Central memory CD4-positive, alpha-beta T cell (primary cell): Measurements from ENCODE around the gene ALAS2.
"Not testable (repeated sequence)": the region's sequence is repeated elsewhere in the genome, so short reads cannot be mapped to it uniquely, and the experiment has no call there.

Source experiments
- DNase-seq: peaks from one replicate; pipeline ENCODE4 v3.0.0; 2022
- total RNA-seq, 3 experiments: gene quantifications; one replicate each; lab custom pipeline; 2026; lab: John Stamatoyannopoulos, UW

ALAS2 gene, protein sequence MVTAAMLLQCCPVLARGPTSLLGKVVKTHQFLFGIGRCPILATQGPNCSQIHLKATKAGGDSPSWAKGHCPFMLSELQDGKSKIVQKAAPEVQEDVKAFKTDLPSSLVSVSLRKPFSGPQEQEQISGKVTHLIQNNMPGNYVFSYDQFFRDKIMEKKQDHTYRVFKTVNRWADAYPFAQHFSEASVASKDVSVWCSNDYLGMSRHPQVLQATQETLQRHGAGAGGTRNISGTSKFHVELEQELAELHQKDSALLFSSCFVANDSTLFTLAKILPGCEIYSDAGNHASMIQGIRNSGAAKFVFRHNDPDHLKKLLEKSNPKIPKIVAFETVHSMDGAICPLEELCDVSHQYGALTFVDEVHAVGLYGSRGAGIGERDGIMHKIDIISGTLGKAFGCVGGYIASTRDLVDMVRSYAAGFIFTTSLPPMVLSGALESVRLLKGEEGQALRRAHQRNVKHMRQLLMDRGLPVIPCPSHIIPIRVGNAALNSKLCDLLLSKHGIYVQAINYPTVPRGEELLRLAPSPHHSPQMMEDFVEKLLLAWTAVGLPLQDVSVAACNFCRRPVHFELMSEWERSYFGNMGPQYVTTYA
- total RNA-seq: 0 reads per million in 3 experiments

DNA sequence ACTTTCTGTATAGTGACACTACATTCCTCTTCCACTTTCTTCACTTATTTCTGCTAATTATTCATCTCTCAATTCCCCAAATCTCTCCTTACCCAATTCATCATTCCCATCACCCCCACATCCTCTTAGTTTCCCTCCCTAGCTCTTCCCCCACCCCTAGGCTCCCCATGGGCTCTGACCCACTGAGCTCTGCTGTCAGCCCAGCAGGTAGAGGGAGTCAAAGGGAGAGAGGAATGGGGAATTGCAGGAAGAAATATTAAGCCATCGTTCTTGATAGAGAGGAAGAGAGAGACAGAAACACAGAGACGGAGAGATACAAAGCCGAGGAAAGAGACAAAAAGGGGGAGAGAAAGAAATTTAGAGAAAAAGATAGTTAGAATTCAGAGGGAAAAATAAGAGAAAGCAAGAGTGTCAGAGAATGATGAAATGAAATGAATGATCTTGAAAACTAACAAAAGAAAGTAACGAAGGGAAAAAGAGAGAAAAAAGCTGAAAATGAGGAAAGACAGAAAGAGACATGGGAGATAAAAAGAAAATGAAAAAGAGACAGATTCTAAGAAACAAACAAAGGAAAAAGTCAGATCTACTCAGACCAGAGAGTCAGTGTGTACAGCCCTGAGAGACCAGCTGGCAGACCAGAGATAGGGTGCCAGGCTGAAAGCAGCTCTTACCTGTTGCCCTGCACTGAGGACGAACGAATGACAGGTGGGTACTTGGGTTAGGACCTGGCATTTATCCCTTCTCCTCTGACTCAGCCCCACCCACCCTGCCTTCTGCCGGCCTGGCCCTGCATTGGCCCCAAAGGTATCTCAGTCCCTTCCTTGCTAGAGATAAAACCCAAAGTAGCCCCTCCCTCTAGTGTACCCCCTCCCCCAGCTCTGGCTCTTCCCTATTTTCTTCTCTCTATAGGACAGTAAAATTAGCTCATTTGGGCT, at the start of gene ALAS2:
TSS of gene ALAS2 (minus strand) at position 707 of the 935 bp plus-strand sequence. CDS start 4,977 bp downstream, outside the sequence.
- DNase-seq: no peak

DNA sequence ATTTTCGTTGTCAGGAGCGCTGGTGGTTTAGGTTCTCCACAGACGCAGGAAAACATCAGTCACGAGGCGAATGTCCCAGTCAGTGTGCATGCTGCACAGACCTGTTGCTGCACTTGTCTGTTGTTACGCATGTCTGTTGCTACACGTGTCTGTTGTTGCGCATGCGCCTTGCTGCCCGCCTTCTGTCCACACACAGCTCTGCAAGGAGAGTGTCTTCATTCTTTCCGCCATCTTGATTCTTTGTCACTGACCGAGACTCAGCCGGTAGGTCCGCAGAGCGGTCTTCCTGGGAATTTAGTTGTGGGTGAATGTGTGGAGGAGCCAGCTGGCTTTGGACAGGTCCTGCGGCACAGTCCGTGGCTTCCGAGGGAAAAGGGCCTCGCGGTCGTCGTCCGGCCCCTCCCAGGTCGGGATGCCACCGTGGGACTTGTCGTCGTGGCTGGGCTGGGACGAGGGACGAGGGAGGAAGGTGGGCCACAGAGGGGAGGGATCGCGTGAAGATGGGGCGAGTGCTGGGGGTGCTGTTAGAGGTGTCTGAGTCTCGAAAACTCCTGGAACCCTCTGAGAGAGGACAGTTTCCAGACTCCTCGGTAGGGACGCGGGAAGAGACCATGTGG, 44.2 kb upstream of the ALAS2 start, which contains the start of gene PAGE2B:
TSS of gene PAGE2B (plus strand) at position 180 of the 617 bp plus-strand sequence. CDS start 1,012 bp downstream, outside the sequence.
- no peak for DNase-seq

DNA sequence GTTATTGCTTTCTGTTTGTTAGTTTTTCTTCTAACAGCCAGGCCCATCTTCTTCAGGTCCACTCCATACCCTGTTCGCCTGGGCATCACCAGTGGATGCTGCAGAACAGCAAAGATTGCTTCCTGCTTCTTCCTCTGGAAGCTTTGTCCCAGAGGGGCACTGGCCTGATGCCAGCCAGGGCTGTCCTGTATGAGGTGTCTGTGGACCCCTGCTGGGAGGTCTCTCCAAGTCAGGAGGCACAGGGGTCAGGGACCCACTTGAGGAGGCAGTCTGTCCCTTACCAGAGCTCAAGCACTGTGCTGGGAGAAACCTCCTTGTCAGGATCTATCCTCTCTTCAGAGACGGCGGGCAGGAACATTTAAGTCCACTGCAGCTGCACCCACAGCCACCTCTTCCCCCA, 41.5 kb upstream of the ALAS2 start:
- no peak for DNase-seq

DNA sequence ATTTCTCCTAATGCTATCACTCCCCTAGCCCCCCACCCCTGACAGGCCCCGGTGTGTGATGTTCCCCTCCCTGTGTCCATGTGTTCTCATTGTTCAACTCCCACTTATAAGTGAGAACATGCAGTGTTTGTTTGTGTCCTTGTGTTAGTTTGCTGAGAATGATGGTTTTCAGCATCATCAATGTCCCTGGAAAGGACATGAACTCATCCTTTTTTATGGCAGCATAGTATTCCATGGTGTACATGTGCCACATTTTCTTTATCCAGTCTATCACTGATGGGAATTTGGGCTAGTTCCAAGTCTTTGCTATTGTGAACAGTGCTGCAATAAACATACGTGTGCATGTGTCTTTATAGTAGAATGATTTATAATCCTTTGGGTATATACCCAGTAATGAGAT, 36.4 kb upstream of the ALAS2 start:
- DNase-seq: not testable (repeated sequence)

DNA sequence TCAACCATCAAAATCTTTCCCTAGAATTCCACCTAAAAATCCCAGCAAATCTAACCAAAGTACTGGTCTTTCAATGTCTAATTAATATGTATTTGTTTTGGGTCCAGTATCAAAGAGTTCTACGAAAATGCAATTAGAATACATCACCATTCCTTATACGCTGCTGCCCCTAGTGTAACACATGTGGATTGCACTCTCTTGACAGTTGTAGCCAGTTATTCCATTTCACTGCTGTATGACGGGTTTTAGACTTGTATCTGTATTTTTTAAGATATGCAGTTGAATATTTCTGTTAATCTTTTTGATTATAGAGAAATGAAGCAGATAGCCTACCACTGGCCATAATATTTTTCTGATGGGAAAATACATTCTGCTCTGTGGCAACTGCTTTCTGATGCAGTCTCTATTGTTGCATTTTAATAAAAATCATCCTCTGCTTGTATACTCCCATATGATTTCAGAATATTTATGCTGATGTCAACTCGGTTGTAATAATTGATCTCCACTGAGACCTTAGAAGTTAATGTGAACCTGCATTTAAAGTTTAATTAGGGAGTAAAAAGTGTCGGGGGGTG, 27.0 kb upstream of the ALAS2 start:
- peak; percentile 23 for DNase-seq

DNA sequence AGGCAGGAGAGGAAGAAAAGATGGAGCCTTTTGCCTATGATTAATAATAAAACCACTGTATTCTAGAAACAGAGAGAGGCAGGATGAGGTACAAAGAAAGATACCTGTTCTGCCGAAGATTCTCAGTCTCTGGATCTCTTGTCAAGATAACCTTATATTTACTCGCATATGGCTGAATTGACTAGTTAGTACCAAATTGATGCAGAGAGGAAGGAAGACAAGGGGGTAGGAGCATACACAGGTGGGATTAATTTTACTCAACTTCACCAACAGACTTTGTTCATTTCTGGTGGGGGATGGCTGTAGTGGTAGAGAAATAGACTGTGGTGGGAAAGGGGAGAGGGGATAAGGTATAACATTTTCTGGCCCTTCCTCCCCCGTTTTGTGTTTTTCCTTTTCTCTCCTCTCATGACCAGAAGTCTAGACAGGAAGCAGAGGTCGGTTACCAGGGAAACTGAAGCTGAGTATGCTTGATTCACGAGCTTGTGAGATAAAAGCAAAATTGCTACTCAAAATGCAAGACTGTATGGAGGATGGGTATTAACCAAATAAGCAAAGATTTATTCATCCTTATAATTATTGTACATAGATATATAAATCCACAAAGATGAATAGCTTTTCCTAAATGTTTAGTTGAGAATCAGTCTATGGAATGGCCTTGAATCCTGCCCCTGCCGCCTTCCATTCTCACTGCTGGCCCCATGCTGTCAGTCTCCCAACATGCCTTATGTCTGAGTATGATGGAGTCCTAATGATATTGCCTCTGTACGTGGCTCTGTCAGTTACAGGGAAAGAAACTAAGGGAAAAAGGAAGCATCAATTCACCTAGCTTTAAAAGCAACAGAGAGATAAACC, 26.3 kb upstream of the ALAS2 start:
- DNase-seq: peak; percentile 55

DNA sequence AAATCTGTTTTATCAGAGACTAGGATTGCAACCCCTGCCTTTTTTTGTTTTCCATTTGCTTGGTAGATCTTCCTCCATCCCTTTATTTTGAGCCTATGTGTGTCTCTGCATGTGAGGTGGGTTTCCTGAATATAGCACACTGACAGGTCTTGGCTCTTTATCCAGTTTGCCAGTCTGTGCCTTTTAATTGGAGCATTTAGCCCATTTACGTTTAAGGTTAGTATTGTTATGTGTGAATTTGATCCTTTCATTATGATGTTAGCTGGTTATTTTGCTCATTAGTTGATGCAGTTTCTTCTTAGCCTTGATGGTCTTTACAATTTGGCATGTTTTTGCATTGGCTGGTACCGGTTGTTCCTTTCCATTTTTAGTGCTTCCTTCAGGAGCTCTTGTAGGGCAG, 19.8 kb upstream of the ALAS2 start:
- not testable (repeated sequence) for DNase-seq

DNA sequence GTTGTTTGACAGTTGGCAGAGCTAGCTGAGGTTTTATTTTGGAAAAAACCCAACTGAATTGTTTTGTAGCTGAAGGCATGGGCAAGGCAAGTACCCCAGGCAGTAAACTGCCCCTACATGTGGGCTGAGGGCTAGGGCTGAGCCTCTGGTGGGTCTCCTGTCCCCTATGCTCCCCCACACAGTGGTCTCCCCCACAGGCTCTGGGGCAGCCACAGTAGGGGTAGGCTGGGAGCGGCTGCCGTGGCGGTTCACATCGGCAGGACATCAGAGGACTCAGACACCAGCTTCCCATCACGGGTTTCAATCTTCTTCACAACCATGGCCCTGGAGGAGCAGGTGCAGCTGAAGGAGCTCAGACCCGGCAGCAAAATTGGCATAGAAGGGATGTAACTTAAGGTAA, 10.7 kb upstream of the ALAS2 start:
- DNase-seq: no peak

DNA sequence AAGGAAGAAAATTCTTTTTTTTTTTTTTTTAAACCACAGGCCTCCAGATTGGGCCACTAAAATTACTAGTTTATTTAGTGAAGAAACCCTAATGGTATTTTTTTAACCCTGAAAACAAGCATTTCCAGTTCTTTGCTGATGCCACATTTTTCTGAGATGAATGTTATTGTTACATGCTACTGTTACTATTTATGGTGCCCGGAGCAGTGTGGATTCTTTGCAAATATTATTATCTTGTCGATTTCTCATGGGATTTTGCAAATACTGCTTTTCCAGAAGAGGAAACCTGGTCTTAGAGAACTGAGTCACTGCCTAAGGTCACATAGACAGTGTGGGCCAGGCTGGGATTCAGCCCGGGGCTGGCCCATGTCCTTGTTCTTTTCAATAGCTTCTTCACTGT, 8.7 kb upstream of the ALAS2 start:
- no peak for DNase-seq

DNA sequence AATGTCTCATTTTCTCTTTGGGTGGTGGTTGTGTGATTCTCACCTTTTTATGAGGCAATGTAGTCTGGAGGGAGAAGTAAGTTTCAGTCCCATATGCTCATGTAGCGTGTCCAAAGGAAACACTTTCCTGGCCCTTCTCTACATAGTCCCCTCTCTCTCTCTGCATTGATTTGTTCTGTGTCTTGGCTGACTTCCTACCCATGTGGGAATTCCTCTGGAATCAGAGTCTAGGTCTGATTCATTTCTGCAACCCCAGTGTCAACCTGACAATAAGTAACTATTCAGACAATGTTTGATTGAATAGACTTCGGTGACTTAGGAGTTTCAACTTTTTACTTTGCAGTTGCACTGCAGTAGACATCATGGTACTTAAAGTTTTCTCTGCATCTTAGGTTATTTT, 2.7 kb upstream of the ALAS2 start:
- DNase-seq: no peak

DNA sequence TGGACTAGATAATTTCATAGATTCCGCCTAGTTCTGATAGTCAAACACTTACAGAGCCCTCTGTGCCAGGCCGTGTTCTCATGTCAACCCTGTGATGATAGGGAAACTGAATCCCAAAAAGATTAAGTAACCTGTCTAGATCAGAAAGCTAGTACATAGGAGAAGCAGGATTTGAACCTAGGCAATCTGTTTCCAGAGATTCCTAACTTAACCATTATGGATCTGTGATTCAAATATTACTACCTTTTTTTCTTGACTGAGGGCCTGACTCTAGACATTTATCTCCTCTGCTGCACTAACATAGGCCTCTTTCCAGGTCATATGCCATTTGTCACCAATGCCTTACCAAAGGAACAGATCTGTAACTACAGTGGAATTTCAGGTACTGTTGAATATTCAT, 1.5 kb downstream of the ALAS2 start:
- no peak for DNase-seq

DNA sequence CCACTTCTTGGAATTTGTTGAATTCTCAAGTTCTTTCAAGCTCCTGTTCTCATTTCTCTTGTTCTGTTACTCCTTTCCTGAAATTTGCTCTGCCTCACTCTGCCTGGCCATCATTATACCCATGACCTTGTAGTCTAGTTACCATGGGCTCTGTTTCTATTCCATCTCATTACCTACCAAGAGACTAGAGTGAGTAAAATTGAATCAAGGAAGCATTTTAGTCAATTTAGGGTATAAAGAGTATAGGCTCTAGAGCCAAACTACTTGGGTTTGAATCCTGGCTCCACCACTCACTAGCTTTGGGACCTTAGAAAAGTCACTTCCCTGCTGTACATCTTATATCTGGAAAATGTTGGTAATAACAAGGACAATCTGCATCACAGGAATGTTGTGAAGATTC, 2.2 kb downstream of the ALAS2 start:
- no peak for DNase-seq

DNA sequence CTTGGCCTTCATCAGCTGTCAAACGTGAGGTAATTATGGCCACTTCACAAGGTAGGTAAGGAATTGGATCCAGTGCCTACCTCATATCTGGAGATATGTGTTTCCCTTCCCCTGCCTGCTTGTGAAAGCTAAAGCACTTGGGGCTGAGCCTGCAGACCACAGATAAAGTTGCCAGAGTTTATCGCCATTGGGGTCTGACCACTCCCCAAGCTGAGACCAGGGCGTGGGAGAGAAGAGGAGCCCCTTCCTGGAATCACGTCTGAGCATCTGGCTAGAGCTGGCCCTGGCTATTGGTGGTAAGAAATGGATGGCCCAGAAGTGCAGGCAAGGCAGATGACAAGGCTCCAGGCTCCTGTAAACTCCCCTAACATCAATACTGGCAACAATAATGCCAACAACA, 2.7 kb downstream of the ALAS2 start:
- no peak for DNase-seq

DNA sequence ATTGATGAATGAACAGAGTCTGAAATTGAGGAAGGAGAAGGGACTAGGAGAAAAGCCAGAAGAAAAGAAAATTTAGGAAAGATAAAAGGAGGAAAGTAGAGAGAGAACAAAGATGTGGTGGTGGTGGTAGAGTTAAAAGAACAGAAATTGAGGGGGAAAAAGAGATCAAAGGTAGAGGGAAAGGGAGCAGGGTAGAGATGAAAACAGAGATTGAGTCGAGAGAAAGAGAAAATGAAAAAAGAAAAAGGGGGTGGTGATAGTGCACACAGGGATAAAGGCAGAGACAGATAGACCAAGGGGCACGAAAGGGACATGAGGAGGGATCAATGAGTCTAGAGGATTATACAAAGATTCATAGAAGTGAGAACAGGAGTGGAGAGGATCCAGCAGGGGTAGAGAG, 3.9 kb downstream of the ALAS2 start:
- no peak for DNase-seq

DNA sequence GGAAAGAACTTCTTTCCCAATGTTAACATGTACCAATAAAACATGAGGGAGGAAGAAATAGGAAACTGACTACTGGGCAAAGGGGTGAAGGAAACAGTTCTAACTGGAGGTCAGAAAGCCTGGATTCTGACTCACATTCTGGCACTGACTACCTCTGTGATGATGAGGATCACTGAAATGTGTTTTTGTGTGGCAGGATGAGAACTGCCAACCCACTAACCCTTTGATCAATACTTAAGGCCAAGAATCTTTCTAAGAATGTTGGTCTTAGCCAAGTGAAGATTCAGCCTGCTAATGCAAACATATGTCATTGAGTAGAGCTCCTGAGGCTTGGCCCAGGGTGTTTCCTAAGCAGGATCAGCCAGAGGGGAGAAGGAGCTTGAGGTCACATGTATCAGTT, 4.6 kb downstream of the ALAS2 start:
- DNase-seq: no peak

DNA sequence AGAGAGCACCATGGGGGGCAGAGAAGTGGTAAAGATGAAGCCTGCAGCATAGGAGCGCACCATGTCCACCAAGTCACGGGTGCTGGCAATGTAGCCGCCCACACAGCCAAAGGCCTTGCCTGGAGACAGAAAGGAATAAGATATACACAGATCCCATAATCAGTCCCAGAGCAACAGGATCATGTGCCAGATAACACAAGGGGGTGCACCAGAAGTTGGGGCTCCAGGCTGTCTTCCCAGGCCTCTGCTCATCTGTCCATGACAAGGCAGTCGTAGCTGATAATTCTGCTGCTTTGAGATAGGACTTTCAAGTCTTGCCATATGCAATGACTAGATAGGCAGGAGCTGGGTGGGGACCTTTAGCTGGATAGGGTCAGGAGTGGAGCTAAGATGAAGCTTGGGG, 15.9 kb downstream of the ALAS2 start:
- DNase-seq: no peak

DNA sequence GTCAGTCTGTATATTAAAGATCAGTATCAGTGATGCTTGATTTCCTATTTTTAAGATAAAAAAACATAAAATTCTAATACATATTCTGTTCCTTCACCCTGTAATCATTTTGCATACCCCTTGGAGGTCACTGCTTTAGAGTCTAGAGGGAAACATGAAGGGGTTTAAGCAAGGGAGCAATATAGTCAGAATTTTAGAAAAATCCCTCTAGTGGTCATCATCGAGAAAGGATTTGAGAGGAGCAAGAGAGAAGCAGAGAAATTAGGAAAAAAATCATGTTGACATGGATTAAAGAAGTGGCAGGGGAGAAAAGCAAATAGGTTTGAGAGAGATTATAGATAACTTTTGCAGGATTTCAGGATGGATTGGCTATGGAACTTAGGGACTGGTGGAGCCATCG, 19.5 kb downstream of the ALAS2 start:
- no peak for DNase-seq

DNA sequence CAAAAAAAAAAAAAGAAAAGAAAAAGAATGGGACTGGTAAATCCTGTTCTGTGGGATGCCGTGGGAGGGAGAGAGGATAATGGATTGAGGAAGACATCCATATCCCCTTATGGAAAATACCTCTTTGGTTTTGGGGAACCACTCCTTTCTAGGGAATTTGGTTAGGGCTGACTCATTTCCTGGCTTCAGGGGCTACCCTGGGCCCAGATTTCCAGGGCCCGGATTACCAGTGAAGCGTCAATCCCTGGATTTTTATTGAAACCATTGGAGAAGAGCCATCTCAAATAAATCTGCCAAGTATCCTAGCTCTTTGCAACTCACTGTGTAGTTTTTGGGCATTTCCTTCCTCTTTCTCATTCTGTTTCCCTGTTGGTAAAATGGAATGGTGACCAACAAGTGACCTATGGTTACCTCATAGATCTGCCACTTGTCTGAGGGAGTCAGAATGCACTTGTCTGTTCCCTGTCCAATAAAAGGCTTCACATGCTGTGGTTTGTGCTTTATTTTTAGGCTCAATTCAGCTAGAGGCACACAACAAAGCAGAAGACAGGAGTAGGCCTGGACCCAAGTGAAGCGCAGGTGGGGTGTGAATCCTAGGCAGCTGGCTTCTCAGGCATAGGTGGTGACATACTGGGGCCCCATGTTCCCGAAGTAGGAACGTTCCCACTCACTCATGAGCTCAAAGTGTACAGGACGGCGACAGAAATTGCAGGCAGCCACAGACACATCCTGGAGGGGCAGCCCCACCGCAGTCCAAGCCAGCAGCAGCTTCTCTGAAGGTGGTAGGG, 22.0 kb downstream of the ALAS2 start:
- no peak for DNase-seq

DNA sequence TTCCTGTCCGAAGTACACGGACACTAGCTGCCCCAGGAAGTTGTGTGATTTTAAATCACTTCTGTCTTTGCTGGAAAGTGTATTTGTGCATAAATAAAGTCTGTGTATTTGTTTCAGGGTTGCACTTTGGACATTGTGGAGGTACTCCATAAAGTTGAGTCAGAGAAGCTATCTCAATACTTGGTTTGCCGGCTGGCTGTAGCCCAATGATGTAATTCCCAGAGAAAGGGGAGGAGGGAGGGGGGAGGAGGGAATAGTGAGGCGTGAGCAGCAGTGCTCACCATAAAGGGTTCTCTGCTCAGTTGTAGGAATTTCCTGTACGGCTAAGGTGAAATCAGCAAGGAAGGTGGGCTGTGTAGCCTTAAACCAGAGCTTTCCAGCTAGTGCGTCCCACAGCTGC, 23.1 kb downstream of the ALAS2 start:
- DNase-seq: no peak

DNA sequence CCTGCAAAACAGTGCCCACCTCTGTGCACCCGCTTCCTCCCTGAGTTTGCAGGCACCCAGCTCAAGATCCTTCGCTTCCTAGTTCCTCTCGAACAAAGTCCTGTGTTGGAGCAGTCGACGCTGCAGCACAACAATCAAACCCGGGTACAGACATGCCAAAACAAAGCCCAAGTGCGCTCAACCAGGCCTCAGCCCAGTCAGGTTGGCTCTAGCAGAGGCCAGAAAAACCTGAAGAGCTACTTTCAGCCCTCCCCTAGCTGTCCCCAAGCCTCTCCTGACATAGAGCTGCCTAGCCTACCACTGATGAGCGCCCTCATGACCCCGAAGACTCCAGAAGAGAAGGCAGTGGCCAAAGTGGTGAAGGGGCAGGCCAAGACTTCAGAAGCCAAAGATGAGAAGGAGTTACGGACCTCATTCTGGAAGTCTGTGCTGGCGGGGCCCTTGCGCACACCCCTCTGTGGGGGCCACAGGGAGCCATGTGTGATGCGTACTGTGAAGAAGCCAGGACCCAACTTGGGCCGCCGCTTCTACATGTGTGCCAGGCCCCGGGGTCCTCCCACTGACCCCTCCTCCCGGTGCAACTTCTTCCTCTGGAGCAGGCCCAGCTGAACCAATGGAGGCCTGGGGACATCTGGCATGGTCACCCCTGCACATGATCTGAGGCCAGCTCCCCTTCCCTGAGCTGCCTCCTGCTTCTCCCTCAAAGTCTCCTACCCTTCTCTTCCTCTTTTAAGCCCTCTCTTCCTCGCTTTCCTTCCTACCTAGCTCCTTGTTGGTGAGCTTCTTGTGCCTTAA, 23.8 kb downstream of the ALAS2 start:
- no peak for DNase-seq
